ENCODE results near the gene PEX5L.

DNA sequence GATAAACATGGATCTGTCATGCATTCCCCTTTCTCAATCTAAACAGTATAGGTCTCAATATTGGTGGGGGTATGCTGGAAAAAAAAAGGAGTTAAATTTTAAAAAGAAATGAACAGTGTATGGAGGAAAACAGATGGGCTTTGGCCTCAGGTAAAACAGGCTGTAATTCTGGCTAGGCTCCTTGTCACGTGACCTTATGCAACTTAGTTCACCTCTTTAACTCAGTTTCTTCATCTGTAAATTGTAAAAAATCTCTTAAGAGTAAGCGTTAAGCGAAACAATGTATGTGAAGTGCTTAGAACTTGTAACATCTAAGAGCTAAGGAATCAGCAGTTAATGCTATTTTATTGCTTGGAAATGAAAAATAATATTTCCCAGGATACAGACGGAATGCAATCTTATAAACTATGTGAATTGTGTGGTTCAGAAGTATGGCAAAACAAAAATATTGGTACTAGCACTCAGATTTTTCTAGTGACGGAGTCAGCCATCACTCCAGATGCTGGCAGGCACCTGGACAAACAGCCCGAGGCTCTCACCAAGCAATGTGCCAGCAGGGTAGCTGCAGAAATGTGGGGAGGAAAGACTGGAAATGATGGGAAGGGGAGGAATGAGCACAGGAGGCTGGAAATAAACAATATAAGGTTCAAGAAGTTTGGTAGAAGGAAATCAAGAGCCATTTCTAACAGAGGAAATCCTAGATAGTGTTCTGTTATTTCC lies 211.1 kb downstream of the PEX5L start:
- no peak for TF ChIP-seq FOSL2 (IDR thresholded peaks at IDR 0.05)
- TF ChIP-seq FOSL2 (CRISPR knock-in tag; IDR thresholded peaks at IDR 0.05) = no peak
- no peak for TF ChIP-seq MYC (IDR thresholded peaks at IDR 0.05; ENCODE audit: borderline replicate concordance, low read length)
- TF ChIP-seq, protein P1, sequence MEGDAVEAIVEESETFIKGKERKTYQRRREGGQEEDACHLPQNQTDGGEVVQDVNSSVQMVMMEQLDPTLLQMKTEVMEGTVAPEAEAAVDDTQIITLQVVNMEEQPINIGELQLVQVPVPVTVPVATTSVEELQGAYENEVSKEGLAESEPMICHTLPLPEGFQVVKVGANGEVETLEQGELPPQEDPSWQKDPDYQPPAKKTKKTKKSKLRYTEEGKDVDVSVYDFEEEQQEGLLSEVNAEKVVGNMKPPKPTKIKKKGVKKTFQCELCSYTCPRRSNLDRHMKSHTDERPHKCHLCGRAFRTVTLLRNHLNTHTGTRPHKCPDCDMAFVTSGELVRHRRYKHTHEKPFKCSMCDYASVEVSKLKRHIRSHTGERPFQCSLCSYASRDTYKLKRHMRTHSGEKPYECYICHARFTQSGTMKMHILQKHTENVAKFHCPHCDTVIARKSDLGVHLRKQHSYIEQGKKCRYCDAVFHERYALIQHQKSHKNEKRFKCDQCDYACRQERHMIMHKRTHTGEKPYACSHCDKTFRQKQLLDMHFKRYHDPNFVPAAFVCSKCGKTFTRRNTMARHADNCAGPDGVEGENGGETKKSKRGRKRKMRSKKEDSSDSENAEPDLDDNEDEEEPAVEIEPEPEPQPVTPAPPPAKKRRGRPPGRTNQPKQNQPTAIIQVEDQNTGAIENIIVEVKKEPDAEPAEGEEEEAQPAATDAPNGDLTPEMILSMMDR (IDR thresholded peaks at IDR 0.05) = no peak
- TF ChIP-seq EP300 (IDR thresholded peaks at IDR 0.05) = no peak
- no peak for TF ChIP-seq ESRRA (IDR thresholded peaks at IDR 0.05; ENCODE audit: borderline replicate concordance, low read length)
- TF ChIP-seq, protein P2, sequence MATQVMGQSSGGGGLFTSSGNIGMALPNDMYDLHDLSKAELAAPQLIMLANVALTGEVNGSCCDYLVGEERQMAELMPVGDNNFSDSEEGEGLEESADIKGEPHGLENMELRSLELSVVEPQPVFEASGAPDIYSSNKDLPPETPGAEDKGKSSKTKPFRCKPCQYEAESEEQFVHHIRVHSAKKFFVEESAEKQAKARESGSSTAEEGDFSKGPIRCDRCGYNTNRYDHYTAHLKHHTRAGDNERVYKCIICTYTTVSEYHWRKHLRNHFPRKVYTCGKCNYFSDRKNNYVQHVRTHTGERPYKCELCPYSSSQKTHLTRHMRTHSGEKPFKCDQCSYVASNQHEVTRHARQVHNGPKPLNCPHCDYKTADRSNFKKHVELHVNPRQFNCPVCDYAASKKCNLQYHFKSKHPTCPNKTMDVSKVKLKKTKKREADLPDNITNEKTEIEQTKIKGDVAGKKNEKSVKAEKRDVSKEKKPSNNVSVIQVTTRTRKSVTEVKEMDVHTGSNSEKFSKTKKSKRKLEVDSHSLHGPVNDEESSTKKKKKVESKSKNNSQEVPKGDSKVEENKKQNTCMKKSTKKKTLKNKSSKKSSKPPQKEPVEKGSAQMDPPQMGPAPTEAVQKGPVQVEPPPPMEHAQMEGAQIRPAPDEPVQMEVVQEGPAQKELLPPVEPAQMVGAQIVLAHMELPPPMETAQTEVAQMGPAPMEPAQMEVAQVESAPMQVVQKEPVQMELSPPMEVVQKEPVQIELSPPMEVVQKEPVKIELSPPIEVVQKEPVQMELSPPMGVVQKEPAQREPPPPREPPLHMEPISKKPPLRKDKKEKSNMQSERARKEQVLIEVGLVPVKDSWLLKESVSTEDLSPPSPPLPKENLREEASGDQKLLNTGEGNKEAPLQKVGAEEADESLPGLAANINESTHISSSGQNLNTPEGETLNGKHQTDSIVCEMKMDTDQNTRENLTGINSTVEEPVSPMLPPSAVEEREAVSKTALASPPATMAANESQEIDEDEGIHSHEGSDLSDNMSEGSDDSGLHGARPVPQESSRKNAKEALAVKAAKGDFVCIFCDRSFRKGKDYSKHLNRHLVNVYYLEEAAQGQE (IDR thresholded peaks at IDR 0.05) = no peak
- no peak for TF ChIP-seq CBX8 (IDR thresholded peaks at IDR 0.05)
- TF ChIP-seq KDM1A (IDR thresholded peaks at IDR 0.05; ENCODE audit: low read depth) = no peak
- no peak for TF ChIP-seq ZNF302 (CRISPR knock-in tag; IDR thresholded peaks at IDR 0.05)
- no peak for TF ChIP-seq HDAC2 (IDR thresholded peaks at IDR 0.05)
- TF ChIP-seq ZC3H11A (IDR thresholded peaks at IDR 0.05) = no peak

All from A549 (cell line).